Measurements from ENCODE around the gene EEFSEC. TPM values are rescaled to one million over a fixed set of nuclear protein-coding genes. Genes with fewer than 3 reads are reported as not detected.

The EEFSEC gene
- total RNA-seq, 1 experiment from 2014 or later, result 15.4 TPM

DNA sequence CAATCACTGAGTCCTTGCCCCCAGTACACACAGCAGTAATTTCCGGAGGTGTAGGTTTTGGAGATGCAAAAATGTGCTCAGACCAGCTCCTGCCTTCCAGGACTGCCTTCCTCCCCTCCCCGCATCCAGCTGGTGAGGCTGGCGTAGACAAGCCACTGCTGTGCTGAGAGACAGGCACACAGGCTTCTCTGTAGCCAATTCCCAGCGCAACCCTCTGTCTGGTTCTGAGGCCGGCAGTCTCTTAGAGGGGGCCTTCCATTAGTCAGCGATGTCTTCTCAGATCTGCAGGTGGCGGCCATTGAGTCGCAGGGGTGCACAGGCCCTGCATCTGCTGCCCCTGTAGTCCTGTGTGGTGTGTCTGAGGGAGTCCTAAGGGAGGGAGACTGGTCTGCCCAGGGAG lies 199.0 kb downstream of the EEFSEC start:
- Histone ChIP-seq H3K27me3 (ENCODE audit: control insufficient read depth, insufficient read depth, low read length) (no peaks in the 10 kb centered on the region), H3K4me3 (ENCODE audit: low read depth in 2 of 2, low read length in 2 of 2) (no peak overlapping the region), H3K27ac (ENCODE audit: low read length) (no peak overlapping the region), H3K4me1 (ENCODE audit: control insufficient read depth, insufficient read depth, low read length) (no peaks in the 10 kb centered on the region), H3K9me3 (ENCODE audit: control insufficient read depth, insufficient read depth, low read depth, low read length) (no peaks in the 10 kb centered on the region), H3K36me3 (ENCODE audit: control insufficient read depth, insufficient read depth, low read length) (no peaks in the 10 kb centered on the region)
- no TSS peak for BruUV-seq (replicated peaks)
- POLR2A ChIA-PET, result no interaction called here
- intact Hi-C loops (cut with micrococcal nuclease; ENCODE audit: unreplicated experiment), result no loop called here
- CTCF ChIA-PET, result interaction anchor here (0.5 kb wide), 1 partner anchor 130 kb away, joined by 8 read pairs; no protein-coding TSS in a partner anchor
- no peak for TF ChIP-seq REST (IDR thresholded peaks at IDR 0.05; ENCODE audit: insufficient read depth in 1 of 2, low read depth in 2 of 2, low read length in 1 of 2)
- TF ChIP-seq TCF7L2 (IDR thresholded peaks at IDR 0.05; ENCODE audit: low read depth, low read length), result no peak
- TF ChIP-seq POLR2AphosphoS5 (IDR thresholded peaks at IDR 0.05; ENCODE audit: low read depth, low read length), result no peak
- no peak for TF ChIP-seq CTCF (IDR thresholded peaks at IDR 0.05)
- TF ChIP-seq SIN3A (IDR thresholded peaks at IDR 0.05; ENCODE audit: borderline replicate concordance, insufficient read depth, low read depth, low read length), result no peak
- DNase-seq (ENCODE audit: low read depth, low spot score), result no peak
- in situ Hi-C loops (cut with HindIII; ENCODE audit: low pct_unique_long_range_greater_than_20kb, low sequenced_read_pairs), result no loop called here
- no peak for ATAC-seq

GRCh38 chr3:128353361-128353965 lies 200.2 kb downstream of the EEFSEC start:
- TF ChIP-seq CTCF (IDR thresholded peaks at IDR 0.05), result no peak
- TF ChIP-seq SIN3A (IDR thresholded peaks at IDR 0.05; ENCODE audit: borderline replicate concordance, insufficient read depth, low read depth, low read length), result no peak
- TF ChIP-seq REST (IDR thresholded peaks at IDR 0.05; ENCODE audit: insufficient read depth in 1 of 2, low read depth in 2 of 2, low read length in 1 of 2), result no peak
- TF ChIP-seq TCF7L2 (IDR thresholded peaks at IDR 0.05; ENCODE audit: low read depth, low read length), result no peak
- TF ChIP-seq POLR2AphosphoS5 (IDR thresholded peaks at IDR 0.05; ENCODE audit: low read depth, low read length), result no peak
- DNase-seq (ENCODE audit: low read depth, low spot score), result no peak
- POLR2A ChIA-PET, result no interaction called here

More at GRCh38 chr3:128353361-128353965, 200.2 kb downstream of the EEFSEC start:
- in situ Hi-C loops (cut with HindIII; ENCODE audit: low pct_unique_long_range_greater_than_20kb, low sequenced_read_pairs) (no loop called here), intact Hi-C loops (cut with micrococcal nuclease; ENCODE audit: unreplicated experiment) (no loop called here)
- CTCF ChIA-PET, result no interaction called here
- no peak for ATAC-seq
- Histone ChIP-seq H3K27ac (ENCODE audit: low read length) (no peak overlapping the region), H3K27me3 (ENCODE audit: control insufficient read depth, insufficient read depth, low read length) (no peaks in the 10 kb centered on the region), H3K4me1 (ENCODE audit: control insufficient read depth, insufficient read depth, low read length) (no peaks in the 10 kb centered on the region), H3K9me3 (ENCODE audit: control insufficient read depth, insufficient read depth, low read depth, low read length) (no peaks in the 10 kb centered on the region), H3K36me3 (ENCODE audit: control insufficient read depth, insufficient read depth, low read length) (no peaks in the 10 kb centered on the region), H3K4me3 (ENCODE audit: low read depth in 2 of 2, low read length in 2 of 2) (no peak overlapping the region)
- no TSS peak for BruUV-seq (replicated peaks)

Data from Panc1 (cell line).